SK-N-MC (cell line): ENCODE measurements around the gene TMEM120B.
"Not testable (repeated sequence)": the region's sequence is repeated elsewhere in the genome, so short reads cannot be mapped to it uniquely, and the experiment has no call there.

ENCODE experiments used
- FOXP2 ChIP-seq: optimal IDR thresholded peaks from 2 replicates; pipeline ENCODE3; 2011; ENCODE audit warnings: mild to moderate bottlenecking, moderate library complexity; ENCODE audit not compliant: insufficient read depth; ENCODE audit errors: extremely low read length, control extremely low read depth
- POLR2AphosphoS5 ChIP-seq: IDR thresholded peaks from 2 replicates; pipeline ENCODE4 v1.6.1; 2012; ENCODE audit warnings: mild to moderate bottlenecking, low read depth, low read length, borderline replicate concordance

DNA sequence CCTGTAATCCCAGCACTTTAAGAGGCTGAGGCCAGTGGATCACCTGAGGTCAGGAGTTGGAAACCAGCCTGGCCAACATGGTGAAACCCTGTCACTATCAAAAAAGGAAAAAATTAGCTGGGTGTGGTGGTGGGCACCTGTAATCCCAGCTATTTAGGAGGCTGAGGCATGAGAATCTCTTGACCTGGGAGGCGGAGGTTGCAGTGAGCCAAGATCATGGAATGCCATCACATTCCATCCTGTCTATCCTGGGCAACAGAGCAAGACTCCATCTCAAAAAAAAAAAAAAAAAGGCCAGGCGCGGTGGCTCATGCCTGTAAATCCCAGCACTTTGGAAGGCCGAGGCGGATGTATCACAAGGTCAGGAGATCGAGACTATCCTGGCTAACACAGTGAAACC lies 14.7 kb upstream of the TMEM120B start:
- TF ChIP-seq POLR2AphosphoS5, FOXP2: not testable (repeated sequence)
